HG03571 (cell line): ENCODE data around the gene LAMB3.

ENCODE experiments used
- ATAC-seq: cut with Tn5 transposase; IDR thresholded peaks from one replicate; pipeline ENCODE4 v1.9.1; 2021; ENCODE audit not compliant: unreplicated experiment

LAMB3 gene

GRCh38 chr1:209662879-209663327 lies 10.7 kb upstream of the LAMB3 start:
- ATAC-seq: no peak

DNA sequence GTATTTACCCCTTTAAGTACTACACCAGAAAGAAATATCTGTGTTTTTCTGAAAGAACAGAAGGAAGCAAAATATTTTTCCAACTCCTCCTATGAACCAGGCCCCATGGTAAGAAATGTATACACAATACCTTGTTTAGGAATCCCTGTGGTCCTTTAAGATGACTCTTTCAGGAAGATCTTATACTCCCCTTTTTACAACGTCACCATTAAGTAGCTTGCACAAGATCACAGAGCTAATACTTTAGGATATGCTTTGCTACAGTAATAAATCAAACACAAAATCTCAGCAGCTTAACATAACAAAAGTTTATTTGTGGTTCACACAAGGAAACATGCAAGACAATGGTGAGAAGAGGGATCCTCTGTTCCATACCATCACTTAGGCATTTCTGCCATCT lies 8.8 kb upstream of the LAMB3 start:
- no peak for ATAC-seq

DNA sequence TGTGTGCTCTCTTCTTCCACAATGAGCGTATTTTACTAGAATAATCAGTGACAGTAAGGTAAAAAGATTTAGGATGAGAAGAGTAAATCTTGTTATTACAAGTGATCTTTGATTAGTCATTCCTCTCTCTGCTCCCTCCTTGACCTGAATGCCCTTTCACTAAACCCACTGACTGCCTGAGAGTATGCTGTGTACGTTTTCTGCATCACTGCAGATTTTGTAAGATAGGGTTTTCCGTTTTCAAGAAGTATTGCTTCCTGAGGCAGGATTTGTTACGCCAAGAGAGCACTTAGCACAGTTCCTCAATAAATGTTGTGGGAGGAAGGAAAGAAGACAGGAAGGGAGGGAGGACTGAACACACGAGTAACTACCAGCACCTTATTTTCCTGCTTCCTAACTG lies 7.7 kb upstream of the LAMB3 start:
- peak; percentile 90 for ATAC-seq

DNA sequence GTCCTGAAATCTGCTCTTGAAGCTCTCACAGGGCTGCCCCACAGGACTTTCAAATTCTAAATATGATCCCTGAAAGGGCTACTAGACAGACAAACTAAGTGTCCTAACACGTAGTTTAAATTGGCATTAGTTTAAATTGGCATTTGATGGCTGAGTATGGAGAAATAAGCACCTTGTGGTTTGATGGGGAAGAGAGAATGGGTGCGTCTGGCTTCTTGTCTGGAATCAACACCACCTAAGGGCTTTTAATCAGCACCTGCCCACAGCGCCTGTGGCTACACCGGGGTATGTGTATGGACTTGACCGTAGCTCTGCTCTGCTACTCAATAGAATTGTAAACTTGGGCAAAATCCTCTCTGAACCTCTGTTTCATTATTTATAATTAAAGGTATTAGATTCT lies 5.7 kb upstream of the LAMB3 start:
- ATAC-seq: no peak

- ATAC-seq: no peak
Observed at GRCh38 chr1:209657140-209657879, 5.1 kb upstream of the LAMB3 start.

- no peak for ATAC-seq
Observed at GRCh38 chr1:209655411-209656231, 3.4 kb upstream of the LAMB3 start.

DNA sequence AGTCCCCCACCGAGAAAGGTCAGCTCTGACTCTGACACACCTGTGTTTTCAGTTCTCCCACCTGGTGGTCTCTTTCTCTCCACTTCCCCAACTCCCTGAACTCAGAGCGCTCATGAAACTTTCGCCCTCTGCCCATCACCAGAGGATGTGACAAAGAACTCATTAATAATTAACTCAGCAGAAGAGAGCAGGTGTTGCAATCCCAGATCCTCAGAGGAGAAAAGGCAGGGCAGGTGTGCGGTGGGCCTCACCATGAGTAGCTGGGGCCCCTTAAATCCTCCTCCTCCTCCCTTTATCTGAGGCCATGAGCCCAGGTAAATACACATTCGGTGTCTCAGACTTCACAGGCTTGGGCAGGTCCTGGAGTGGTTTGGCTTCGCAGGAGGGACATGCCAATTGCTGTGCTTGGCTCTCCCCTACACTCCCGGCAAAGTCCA lies 1.7 kb upstream of the LAMB3 start:
- ATAC-seq: peak; percentile 42

DNA sequence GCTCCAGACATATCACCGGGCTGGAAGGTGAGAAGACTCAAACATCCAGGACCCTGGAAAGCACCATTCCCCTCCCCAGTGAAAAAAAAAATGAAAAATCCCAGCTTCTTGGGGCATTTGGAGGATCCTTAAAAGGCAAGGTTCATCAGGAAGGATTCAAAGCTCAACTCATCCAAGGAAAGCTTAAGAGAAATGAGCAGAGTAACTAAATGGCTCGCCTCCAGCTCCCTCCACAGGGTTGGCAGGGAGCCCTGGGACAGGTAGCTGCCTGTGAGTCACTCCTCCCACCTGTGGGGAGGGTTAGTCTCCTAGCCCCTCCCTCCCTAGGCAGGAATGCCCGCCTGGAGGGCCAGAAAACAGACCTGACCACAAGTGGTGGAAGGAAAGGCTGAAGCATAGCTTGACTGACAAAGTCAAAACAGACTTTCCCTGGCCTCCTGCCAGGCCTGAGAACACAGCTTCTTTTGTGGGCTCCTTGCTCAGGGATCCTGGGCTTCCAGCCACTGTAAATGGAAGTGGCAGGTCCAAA lies 712 bp upstream of the LAMB3 start:
- no peak for ATAC-seq

DNA sequence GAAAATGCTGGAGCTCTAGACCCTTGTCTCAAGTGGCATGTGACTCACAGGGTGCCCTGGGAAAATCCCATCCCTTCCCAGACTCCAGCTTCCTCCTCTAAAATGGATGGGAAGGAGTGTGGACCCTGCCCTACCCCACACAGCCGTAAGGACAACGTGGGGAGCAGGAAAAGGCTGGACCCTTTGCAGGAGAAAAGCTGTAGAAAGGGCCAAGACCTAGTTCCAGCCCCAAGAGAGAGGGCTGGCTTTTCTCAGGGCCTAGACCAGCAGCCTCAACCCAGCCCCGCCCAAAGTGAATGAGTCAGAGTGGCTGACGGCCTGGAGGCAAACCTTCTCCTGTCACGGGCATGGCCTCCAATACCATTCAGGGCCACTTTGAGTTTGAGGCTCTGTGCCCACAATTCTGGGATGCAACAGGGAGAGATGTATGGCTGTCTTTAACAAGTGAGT lies 1.1 kb downstream of the LAMB3 start:
- ATAC-seq: peak; percentile 54

- no peak for ATAC-seq
Observed at GRCh38 chr1:209650454-209650853, 1.8 kb downstream of the LAMB3 start.

DNA sequence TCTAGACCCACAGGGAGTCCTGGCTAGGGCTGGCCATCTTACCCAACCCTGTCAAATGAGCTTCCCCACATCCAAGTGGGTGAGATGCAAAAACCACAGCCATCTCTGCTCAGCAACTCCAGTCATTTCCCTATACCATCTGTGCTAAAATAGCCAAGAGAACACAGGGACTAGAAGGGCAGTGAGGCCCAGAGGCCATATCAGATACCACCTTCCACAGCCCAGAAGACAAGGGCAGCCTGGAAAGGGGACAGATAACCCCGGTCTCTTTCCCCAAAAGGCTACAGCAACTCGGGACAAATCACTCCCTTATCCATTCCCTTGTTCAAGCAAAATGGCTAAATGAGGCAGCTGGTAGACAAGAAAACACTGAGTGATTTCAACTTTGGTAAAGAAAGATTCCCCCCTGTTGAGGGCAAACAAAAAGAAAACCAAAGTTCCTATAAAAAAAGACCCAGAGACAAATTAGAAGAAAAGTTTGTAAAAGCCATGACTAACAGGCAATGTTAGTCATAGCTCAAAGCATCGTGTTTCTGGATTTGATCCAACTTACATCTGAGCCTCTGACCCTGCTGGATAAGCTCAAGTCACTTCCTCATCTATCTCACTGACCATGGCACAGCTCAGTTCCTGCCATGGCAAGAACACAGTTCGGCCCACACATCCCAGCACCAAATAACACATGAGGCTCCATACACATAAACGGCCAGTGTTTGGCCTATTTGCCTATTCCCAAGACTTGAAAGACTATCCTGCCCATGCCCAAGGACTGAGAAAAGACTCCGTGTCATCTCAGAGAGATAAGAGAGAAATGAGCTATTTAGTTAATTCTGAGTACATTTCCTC lies 3.1 kb downstream of the LAMB3 start:
- no peak for ATAC-seq

DNA sequence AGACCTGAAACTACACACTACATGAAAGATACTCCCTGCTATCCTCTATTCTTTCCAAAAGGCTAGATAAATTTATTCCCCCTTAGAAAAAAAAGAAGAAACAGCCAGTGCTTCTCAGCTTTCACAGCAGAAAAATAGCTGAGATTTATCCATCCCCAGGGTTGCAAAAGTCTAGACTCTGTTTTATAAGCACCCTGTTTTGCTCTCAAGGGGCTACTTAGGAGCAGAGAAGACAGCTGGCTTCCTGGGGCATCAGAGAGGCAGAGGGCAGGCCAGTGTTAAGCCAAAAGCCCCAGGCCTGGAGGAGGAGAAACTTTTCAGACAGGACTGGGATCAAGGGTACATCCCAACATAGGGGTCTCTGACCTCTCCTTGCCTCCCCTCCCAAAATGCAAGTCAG lies 3.9 kb downstream of the LAMB3 start:
- no peak for ATAC-seq

DNA sequence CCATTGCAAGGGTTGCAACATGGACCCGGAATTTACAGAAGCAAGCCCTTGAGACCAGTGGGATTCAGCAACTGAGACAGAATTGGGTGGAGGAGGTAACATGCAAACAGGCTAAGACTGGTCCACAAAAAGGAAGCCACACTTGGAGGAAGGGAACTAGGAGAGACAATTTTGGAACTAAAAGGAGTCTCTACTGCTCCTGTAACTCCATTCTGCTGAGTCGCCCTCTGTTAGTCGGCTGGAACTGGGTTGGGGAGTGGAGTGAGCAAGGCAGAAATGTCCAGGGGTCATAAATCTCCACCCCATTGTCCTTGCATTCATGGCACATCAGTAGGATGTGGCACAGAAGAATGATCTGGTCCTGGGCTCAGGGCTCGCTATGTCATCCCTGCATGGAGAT lies 5.1 kb downstream of the LAMB3 start:
- ATAC-seq: no peak

- no peak for ATAC-seq
Observed at GRCh38 chr1:209646558-209646957, 5.7 kb downstream of the LAMB3 start.

DNA sequence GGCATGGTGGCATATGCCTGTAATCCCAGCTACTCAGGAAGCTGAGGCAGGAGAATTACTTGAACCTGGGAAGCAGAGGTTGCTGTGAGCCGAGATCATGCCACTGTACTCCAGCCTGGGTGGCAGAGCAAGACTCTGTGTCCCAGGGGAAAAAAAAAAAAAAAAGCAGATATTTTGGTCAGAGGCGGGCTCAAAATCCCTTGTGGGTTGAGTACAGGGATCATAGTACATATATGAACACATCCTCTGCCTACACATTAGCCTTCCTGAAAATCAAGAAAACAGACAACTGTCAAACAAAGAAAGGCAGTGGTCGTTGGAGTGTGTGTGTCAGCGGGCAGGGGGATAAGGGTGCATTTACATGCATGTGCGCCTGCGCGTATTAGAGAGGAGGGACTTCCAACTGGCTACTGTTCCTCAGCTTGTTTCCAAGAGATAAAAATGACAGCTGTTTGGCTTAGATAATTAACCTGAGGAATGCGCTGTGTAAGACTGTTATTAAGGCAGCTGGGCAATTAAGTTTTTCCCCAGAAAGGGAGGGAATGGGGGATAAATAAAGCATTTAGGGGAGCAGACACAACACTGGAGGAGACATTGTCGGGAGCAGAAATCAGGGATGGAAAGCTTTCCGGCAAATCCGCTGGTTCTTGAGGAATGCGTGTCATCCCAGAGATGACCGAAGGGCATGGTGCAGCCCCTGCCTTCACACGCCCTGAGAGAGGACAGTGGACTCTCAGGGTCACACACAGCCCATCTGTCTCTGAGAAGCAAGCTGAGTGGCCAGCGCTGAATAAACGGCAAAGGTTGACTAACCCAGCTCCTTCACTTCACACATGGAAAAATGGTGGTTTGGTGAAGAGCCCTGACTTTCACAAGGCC lies 6.4 kb downstream of the LAMB3 start:
- no peak for ATAC-seq

- ATAC-seq: no peak
Observed at GRCh38 chr1:209643285-209644020, 8.8 kb downstream of the LAMB3 start.

DNA sequence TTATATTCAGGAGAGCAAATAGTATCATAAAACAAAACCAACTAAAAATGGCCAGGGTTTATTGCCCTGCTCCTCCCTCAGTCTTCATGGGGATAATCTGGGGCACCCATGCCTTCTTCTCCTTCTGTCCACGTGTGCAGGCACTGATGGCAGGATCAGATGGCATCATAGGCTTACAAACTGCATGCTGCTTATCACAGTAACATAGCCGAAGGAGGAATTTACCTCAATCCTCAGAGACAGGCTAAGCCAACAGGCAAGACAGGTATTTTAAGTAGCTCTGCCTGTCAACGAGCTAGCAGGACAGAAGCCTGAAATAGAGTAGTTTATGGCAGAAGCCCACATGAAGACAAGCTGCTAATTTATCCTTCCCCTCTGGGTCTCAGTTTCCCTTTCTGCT lies 9.4 kb downstream of the LAMB3 start:
- no peak for ATAC-seq

DNA sequence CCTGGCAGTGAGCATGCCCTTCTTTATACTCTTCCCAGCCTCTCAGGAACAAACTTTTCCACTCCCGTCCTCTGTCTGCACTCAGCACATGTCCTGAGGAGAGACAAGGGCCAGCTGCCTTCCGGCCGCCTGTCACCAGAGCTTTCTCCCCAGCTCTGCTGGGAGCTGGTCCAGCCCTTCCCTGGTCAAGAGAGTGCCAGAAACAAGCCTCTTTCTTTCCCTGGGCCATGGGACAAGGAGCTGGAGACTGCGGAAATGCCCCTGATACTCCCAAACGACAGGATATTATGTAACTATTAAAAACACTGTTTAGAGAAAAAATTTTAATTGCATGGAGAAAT lies 10.4 kb downstream of the LAMB3 start:
- ATAC-seq: no peak

DNA sequence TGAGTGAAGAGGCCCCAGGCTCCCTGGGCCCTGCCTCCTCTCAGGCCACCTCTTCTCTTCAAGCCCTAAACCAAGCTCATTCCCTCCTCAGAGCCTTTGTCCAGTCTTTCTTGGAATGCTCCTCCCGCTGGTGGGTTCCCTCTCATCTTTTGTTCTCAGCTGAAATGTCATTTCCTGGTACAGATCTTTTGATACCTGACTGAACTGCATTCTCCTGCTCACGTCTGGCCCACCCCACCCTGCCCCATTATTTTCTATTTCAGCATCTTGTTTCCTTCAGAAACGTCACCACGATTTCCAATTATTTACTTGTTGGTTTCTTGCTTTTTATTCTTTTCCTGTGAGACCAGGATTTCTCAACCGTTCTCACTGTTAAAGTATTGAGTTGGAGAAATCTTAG lies 16.4 kb downstream of the LAMB3 start:
- no peak for ATAC-seq
